Measurements from ENCODE around the gene LGI4. TPM values are rescaled to one million over a fixed set of nuclear protein-coding genes. Genes with fewer than 3 reads are reported as not detected.

The LGI4 gene
- total RNA-seq, 1 donor from 2014 or later: not detected

DNA sequence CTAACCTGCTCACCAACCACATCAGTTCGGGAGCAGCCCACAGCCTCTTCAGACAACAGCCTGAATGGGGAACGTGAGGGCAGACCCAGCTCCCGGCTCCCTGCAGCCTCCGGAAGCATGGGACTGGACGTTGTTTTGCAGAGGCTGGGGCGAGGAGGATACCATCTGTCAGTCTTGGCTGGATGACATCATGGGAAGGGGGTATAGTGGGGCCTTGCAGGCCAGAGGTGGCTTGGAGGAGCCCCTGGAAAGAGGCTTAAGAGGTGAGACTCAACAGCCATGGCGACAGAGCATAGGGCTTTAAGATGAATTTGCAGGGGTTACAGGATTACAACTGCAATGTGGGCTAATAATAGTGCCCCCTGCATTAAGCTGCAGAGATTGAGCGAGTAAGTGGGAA, 17.7 kb downstream of the LGI4 start:
- Mint-ChIP-seq H3K4me1 (peaks cover 4% of the 10 kb centered on the region), H3K27me3 (peaks cover 3% of the 10 kb centered on the region), H3K9me3 (no peaks in the 10 kb centered on the region), H3K4me3 (no peak overlapping the region), H3K27ac (no peak overlapping the region), H3K36me3 (ENCODE audit: low read depth) (no peaks in the 10 kb centered on the region)
- ATAC-seq (ENCODE audit: low read depth): no peak
- CTCF ChIA-PET: interaction anchor here (2.4 kb wide), 1 partner anchor 99 kb away, joined by 7 read pairs; no protein-coding TSS in a partner anchor
- no peak for DNase-seq
- TF ChIP-seq, protein P1, sequence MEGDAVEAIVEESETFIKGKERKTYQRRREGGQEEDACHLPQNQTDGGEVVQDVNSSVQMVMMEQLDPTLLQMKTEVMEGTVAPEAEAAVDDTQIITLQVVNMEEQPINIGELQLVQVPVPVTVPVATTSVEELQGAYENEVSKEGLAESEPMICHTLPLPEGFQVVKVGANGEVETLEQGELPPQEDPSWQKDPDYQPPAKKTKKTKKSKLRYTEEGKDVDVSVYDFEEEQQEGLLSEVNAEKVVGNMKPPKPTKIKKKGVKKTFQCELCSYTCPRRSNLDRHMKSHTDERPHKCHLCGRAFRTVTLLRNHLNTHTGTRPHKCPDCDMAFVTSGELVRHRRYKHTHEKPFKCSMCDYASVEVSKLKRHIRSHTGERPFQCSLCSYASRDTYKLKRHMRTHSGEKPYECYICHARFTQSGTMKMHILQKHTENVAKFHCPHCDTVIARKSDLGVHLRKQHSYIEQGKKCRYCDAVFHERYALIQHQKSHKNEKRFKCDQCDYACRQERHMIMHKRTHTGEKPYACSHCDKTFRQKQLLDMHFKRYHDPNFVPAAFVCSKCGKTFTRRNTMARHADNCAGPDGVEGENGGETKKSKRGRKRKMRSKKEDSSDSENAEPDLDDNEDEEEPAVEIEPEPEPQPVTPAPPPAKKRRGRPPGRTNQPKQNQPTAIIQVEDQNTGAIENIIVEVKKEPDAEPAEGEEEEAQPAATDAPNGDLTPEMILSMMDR (IDR thresholded peaks at IDR 0.05): no peak
- POLR2A ChIA-PET: interaction anchor here (0.5 kb wide), 1 partner anchor 23 kb away, joined by 7 read pairs; no protein-coding TSS in a partner anchor
- intact Hi-C loops (cut with micrococcal nuclease): no loop called here

DNA sequence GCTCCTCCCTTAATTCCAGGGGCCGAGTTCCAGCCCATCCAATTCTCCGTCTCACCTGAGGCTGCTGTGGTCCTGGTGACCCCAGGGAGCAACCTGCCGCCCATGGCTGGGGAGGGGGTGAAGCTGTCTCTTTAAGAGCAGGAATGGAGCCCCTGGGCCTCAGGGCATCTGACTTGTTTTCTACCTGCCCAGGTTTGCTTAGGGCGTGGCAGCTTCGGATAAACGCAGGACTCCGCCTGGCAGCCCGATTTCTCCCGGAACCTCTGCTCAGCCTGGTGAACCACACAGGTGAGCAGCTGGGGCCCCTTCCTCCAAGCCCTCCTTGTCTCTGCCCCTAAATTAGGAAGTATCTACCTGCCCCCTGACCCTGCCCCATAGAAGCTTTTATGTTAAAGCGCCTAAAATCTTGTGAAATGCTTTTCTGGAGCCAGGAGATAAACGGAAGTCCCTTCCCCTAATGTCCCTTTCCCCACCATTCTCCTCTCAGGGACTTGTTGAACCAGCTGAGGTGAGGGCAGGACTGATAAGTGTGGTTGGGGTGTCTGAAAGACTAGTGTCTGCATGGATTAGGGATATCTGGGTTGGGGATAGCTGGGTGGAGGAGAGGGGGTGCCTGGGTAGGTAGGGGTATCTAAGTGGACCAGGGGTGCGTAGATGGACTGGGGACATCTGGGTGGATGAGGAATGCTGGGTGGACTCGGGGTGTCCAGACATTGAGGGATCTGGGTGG, 18.6 kb downstream of the LGI4 start:
- intact Hi-C loops (cut with micrococcal nuclease): no loop called here
- H3K4me1 Mint-ChIP-seq: peaks cover 4% of the 10 kb centered on the region
- TF ChIP-seq, protein P1 (IDR thresholded peaks at IDR 0.05): no peak

DNA sequence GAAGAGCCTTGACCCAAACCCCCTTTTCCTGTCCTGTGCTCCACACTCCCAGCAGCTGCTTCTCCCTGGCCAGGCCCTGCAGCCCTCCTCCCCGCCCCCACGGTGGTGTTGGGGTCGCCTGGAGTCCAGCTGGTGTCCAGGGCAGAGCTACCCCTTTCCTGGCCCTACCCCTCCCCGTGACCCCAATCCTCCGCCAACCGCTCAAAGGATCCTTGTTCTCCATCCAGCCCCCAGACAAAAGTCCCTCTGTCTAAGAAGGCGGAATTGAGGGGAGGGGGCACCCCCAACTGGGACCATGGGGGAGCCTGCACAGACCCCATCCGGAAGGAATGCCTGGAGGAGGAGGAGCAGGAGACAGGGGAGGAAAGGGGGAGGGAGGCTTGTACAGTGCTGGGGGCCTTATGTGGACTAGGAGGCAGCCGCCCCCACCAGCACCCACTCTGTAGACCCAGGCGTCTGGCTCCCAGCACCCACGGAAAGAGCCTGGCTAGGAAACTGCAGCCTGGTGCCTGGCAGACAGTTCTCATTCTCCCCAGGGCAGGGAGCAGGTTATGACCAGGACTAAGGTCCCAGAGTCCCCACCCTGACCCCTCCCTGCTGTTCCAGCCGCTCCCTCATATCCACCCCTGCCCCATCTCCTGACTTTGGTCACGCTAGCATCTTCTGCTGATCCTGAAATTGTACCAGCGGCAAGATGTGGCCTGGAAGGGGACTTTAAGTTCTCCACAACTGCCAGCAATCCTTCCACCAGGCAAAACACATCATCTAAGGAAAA, 19.5 kb downstream of the LGI4 start, which contains the start of gene FXYD3:
FXYD3 (plus strand) TSS at position 647 of the 775 bp plus-strand sequence. CDS start 3,554 bp downstream, outside the sequence.
- Mint-ChIP-seq H3K27me3 (peaks cover 3% of the 10 kb centered on the region), H3K9me3 (no peaks in the 10 kb centered on the region), H3K27ac (no peak within 1 kb of the TSS), H3K36me3 (ENCODE audit: low read depth) (no peaks in the 10 kb centered on the region), H3K4me3 (no peak within 1 kb of the TSS), H3K4me1 (peaks cover 4% of the 10 kb centered on the region)
- ChIA-PET POLR2A (interaction anchor here (1.3 kb wide), 1 partner anchor 153 kb away, joined by 3 read pairs; no protein-coding TSS in a partner anchor), CTCF (interaction anchor here (0.8 to 2.4 kb wide), 5 partner anchors 9 to 101 kb away, joined by 3 to 7 read pairs (median 6); no protein-coding TSS in a partner anchor)
- DNase-seq: no peak
- TF ChIP-seq, protein P1 (IDR thresholded peaks at IDR 0.05): no peak
- intact Hi-C loops (cut with micrococcal nuclease): no loop called here
- no peak for ATAC-seq (ENCODE audit: low read depth)

More for the DNA sequence above, 18.6 kb downstream of the LGI4 start:
- no peaks in the 10 kb centered on the region for H3K36me3 Mint-ChIP-seq (ENCODE audit: low read depth)
- no peak overlapping the region for H3K27ac Mint-ChIP-seq
- POLR2A ChIA-PET: interaction anchor here (1.3 kb wide), 1 partner anchor 152 kb away, joined by 3 read pairs; no protein-coding TSS in a partner anchor
- DNase-seq (no peak), ATAC-seq (ENCODE audit: low read depth) (no peak)
- H3K4me3 Mint-ChIP-seq: no peak overlapping the region
- H3K27me3 Mint-ChIP-seq: peaks cover 3% of the 10 kb centered on the region
- CTCF ChIA-PET: interaction anchor here (0.8 to 2.4 kb wide), 3 partner anchors 11 to 100 kb away, joined by 4 to 7 read pairs (median 6); no protein-coding TSS in a partner anchor
- no peaks in the 10 kb centered on the region for H3K9me3 Mint-ChIP-seq

DNA sequence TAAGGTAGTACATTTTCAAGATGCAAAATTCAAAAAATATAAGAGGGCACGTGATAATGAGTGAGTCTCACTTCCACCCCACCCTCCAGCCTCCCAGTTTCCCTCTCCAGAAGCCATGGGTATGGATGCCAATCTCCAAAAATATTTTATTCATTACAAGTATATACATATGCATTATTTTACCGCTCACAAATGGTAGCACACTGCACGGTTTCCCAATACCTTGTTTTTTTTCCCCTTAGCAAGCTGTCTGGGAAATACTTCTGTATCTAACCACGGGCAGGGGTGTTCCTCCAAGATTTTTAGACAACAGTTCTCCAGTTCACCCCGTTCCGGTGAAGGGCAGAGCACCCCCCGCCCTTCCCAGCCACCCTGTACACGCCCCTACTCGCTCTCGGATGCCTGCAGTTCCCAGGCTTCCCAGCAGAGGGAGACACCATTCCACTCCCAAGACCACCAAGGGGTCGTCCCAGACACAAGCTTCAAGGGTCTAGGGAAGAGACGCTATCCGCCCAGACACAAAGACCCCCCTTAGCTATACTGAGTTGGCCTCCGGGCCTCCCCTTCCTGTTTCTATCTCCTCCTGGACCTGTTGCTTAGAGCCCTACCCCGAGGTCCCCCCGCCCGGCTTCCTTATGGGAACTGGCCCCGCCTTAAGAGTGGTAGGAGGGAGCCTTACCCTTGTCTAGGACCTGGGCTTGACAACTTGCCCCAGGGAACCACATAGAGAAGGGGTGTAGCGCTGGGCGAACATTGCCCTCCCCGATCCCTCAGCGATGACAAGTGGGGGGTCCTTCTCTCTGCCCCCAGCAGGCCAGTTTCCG, 20.3 kb downstream of the LGI4 start:
- peaks cover 7% of the 10 kb centered on the region for H3K27me3 Mint-ChIP-seq
- DNase-seq (peak; percentile 75), ATAC-seq (ENCODE audit: low read depth) (peak; percentile 89)
- TF ChIP-seq, protein P1 (IDR thresholded peaks at IDR 0.05): peak; percentile 49
- H3K4me1 Mint-ChIP-seq: peaks cover 4% of the 10 kb centered on the region
- intact Hi-C loops (cut with micrococcal nuclease): loop anchor here (1.0 kb wide), 4 partner anchors 21 to 103 kb away; partner anchors contain the start of gene LGI4
- ChIA-PET POLR2A (interaction anchor here (1.3 kb wide), 1 partner anchor 153 kb away, joined by 3 read pairs; no protein-coding TSS in a partner anchor), CTCF (interaction anchor here (0.8 to 2.4 kb wide), 4 partner anchors 10 to 102 kb away, joined by 3 to 7 read pairs (median 4); no protein-coding TSS in a partner anchor)
- H3K36me3 Mint-ChIP-seq (ENCODE audit: low read depth): no peaks in the 10 kb centered on the region
- no peaks in the 10 kb centered on the region for H3K9me3 Mint-ChIP-seq
- H3K4me3 Mint-ChIP-seq: no peak overlapping the region
- no peak overlapping the region for H3K27ac Mint-ChIP-seq

Data from activated B cell treated with CpG ODN at 0.5 μM for 24 hours (primary cell).